NCI-H1436 treated with DMSO at 0.1 percent for 48 hours (cell line): ENCODE results near the gene MCL1.
"Not testable (repeated sequence)": the region's sequence is repeated elsewhere in the genome, so short reads cannot be mapped to it uniquely, and the experiment has no call there.

Source experiments
- DNase-seq: peaks from one replicate; lab custom pipeline; 2025; lab: John Stamatoyannopoulos, UW

The MCL1 gene

DNA sequence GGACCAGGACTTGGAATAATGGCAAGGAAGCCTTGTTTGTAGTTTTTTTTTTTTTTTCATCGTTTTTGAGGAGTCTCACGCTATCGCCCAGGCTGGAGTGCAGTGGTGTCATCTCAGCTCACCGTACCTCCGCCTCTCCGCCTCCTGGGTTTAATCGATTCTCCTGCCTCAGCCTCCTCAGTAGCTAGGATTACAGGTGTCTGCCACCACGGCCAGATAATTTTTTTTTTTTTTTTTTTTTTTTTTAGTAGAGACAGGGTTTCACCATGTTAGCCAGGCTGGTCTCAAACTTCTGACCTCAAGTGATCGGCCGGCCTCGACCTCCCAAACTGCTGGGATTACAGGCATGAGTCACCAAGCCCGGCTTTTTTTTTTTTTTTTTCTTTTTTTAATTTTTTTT, 23.0 kb upstream of the MCL1 start:
- DNase-seq: not testable (repeated sequence)

DNA sequence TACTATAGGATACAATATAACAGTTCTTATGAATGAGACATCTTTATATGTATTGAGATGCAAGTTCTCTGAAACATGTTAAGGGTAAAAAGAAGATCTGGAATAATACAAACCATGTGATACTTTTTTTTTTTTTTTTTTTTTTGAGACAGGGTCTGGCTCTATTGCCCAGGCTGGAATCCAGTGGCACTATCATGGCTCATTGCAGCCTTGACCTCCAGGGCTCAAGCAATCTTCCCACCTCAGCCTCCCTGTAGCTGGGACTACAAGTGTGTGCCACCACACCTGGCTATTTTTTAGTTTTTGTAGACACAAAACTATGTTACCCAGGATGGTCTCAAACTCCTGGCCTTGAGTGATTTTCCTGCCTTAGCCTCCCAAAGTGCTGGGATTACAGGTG, 22.1 kb upstream of the MCL1 start:
- DNase-seq: no peak

DNA sequence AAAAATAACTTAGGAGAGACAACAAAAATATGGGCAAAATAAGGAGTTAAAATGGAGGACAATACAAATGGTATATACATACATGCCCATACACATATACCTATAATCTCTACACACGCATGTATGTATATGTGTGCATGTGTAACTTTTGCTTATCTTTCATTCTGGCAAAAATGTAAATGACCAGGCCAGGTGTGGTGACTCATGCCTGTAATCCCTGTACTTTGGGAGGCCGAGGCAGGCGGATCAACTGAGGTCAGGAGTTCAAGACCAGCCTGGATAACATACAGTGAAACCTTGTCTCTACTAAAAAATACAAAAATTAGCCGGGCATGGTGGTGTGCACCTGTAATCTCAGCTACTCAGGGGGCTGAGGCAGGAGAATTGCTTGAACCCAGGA, 18.9 kb upstream of the MCL1 start:
- DNase-seq: not testable (repeated sequence)

DNA sequence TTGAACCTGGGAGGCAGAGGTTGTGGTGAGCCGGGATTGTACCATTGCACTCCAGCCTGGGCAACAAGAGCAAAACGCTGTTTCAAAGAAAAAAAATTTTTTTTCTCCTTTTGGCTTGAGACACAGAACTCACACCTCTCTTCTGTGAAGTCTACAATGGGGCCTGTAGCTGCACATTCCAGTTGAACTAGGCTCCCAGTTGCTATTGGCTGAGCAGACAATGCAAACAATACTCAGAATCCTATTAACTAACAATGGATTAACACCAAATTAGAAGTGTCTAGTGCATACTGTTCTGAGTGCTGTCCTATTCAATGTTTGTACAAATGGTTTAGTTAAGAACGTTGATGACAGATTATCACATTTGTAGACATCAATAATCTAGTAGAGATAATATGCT, 17.6 kb upstream of the MCL1 start:
- DNase-seq: no peak

DNA sequence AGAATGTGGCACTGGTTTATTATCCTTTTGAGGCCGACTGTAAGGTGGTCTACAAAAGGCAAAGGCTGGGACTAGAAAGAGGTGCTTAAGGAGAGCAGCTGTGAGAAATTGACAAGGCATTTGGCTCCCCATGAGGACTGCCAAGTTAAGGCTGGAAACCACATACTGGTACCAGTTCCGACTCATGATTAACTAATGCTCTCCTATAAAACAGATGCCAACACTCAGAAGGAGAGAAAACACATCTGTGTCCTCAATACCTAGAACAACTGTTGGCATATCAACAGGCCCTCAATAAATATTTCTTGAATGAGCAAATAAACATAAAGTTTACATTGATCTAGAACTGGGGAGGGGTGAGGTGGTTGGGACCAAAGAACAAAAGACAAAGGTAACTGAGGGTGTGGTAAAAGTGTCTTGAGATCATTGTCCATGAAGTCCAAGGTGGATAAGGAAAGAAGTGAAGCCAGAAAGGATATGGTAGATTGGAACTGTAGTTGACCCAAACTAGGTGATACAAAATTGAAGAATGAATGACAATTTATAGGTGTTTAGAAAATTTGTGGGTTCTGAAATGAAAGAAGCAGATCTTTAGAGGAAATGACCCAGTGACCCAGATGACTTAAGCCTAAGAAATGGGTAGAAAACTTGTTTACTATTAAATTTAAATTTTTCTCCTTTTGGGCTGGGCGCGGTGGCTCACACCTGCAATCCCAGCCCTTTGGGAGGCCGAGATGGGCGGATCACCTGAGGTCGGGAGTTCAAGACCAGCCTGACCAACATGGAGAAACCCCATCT, 16.9 kb upstream of the MCL1 start:
- DNase-seq: no peak

DNA sequence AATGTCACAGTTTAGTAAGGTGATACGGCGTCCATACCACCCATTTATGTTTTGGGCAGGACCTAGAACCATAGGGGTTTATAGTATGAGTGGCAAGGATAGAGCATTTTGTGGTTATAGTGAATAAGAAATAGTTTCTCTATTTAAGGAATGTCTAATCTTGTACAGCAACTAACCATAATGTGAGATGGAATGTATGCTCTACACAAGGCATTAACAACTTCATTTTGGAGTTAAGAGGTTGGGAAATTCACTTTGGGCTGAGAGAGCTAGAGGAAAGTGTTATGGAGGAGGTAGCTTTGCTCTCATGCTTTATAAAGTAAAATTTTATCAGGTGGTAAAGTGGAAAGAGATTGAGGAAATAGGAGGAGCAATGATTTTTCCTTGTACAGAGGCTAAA, 3.0 kb upstream of the MCL1 start:
- no peak for DNase-seq

DNA sequence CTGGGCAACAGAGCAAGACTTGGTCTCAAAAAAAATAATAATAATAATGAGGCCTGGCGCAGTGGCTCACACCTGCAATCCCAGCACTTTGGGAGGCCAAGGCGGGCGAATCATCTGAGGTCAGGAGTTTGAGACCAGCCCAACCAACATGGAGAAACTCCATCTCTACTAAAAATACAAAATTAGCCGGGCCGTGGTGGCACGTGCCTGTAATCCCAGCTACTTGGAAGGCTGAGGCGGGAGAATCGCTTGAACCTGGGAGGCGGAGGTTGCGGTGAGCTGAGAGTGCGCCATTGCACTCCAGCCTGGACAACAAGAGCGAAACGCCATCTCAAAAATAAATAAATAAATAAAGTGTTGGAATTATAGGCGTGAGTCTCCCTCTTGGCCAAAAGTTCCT, 2.6 kb upstream of the MCL1 start:
- not testable (repeated sequence) for DNase-seq

DNA sequence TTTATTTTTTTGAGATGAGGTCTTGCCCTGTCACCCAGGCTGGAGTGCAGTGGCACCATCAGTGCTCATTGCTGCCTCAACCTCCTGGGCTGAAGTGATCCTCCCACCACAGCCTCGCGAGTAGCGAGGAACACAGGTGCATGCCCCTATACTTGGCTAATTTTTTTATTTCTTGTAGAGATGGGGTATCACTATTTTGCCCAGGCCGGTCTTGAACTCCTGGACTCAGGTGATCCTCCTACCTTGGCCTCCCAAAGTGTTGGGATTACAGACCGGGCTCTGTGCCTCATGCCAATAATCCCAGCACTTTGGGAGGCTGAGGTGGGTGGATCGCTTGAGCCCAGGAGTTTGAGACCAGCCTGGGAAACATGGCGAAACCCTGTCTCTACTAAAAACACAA, 2.0 kb upstream of the MCL1 start:
- not testable (repeated sequence) for DNase-seq

DNA sequence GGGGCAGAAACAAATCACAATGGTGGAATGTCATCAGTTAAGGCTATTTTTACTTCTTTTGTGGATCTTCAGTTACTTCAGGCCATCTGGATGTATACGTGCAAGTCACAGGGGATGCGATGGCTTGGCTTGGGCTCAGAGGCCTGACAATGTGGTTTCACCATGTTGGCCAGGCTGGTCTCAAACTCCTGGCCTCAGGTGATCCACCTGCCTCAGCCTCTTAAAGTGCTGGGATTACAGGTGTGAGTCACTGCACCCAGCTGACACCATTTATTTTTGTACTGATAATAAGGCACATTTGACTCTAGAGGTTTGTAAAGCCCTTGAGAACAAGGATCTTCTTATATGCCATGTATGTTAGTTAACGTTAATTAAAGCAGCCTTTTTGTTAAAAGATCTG, 1.6 kb upstream of the MCL1 start:
- not testable (repeated sequence) for DNase-seq

DNA sequence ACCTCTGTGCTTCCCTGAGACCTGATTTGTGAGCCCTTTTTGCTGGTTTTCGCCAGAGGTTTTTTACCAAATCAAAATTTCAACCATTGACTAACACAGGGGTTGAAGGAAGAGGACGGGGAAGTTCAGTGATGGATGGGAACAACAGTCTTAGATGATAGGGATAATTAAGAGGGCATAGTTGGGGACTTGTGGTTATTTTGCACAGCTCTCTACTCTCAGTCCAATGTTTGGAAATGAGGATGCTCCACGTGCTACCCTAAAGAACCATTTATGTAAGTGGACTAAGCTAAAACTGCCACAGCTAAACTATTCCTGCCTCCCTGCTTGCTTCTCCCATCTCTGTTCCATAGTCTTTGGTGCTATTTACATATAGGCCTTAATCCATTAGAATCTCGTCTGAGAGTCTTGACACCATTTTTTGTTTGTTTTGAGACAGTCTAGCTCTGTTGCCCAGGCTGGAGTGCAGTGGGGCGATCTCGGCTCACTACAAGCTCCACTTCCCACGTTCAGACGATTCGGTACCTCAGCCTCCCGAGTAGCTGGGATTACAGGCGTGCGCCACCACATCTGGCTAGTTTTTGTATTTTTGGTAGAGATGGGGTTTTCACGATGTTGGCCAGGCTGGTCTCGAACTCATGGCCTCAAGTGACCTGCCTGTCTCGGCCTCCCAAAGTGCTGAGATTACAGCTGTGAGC, 684 bp upstream of the MCL1 start:
- DNase-seq: no peak

DNA sequence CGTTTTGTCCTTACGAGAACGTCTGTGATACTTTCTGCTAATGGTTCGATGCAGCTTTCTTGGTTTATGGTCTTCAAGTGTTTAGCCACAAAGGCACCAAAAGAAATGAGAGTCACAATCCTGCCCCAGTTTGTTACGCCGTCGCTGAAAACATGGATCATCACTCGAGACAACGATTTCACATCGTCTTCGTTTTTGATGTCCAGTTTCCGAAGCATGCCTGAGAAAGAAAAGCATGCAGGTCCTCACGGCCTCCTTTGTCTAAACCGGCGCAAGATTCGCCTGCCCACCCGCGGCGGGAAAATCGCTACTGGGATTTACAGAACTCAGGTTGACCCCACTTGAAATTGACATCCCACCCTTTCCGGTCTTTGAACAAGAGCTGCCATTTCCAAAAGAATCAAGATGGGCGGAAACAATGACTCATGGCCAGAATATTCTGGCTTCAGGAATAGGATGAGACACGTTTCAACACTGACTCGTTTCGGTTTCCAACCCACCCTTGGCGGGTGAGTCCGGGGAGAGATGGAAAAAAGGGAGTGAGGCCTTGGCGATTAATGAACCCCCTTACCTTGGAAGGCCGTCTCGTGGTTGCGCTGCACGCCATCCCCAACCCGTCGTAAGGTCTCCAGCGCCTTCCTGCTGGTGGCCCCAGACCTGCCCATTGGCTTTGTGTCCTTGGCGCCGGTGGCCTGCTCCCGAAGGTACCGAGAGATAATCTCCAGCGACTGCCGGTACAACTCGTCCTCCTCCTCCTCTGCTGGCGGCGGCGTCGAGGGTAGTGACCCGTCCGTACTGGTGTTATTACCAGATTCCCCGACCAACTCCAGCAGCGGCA, 919 bp downstream of the MCL1 start:
- DNase-seq: no peak

DNA sequence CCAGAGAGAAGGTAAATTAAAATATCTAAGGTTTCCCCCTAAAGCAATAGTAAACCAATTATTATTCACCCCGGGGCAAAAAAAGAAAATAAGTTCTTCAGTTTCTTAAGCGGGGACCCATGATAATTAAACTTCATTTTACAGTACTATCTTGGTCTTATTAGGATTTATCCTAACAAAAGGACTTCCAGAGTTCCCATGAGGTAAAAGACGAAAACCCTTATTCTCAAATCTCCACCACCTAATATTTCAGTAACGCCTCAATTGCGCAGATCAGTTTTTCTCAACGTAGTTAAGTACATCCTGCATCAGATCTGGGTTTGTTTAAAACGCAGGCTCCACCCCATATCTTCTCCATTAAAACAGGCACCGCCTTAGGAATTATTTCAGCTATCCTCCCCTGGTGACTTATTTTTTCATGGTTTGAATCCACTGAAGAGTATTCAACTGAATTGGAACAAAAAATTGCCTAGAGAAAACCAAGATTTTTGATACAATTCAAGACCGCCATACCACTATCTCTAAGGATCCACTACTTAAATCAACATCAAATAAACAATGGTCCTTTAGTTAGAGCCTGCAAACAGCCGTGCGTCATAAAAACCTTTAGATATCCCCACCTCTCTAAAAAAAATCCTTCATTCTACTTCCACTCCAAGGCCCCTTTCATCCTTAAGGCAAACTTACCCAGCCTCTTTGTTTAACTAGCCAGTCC, 1.7 kb downstream of the MCL1 start:
- DNase-seq: no peak

DNA sequence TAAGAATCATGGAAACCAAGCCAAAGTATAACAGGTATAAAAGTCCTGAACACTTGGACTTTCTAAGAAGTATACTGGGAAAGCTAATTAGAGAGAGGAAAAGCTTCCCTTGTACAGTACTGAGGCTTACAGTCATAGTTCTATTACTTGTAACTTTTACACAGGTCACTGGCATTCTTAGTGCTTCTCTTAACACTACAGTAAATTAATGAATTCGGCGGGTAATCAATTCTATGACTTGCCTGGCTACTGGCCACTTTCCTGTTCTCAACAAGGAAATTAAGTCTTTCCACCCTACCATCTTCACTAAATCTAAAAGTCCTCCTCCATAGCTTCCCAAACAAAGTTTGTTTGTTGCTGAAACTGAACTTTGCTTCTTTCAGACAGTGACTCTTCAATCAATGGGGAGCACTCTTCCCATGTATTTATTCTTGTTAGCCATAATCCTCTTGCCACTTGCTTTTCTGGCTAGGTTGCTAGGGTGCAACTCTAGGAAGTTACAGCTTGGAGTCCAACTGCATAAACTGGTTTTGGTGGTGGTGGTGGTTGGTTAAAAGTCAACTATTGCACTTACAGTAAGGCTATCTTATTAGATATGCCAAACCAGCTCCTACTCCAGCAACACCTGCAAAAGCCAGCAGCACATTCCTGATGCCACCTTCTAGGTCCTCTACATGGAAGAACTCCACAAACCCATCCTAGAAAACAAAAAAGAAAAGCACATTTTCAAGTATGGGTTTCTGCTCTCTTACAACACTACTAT, 2.4 kb downstream of the MCL1 start:
- DNase-seq: no peak

DNA sequence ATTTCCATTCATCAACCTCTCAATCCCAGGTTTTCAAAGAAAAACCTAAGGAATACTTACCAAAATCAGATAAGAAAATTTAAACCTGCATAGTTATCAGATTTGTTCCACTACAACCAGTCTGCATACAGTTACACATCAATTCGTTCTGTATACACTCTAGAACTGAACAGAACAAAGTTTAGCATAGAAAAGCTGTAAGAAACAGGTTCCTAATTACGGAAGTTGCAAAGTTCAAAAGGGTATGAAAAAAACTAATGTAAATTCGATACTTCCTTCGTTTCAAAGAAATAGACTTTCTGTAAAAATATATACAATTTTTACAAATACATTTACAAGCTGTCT, 3.1 kb downstream of the MCL1 start:
- DNase-seq: no peak

DNA sequence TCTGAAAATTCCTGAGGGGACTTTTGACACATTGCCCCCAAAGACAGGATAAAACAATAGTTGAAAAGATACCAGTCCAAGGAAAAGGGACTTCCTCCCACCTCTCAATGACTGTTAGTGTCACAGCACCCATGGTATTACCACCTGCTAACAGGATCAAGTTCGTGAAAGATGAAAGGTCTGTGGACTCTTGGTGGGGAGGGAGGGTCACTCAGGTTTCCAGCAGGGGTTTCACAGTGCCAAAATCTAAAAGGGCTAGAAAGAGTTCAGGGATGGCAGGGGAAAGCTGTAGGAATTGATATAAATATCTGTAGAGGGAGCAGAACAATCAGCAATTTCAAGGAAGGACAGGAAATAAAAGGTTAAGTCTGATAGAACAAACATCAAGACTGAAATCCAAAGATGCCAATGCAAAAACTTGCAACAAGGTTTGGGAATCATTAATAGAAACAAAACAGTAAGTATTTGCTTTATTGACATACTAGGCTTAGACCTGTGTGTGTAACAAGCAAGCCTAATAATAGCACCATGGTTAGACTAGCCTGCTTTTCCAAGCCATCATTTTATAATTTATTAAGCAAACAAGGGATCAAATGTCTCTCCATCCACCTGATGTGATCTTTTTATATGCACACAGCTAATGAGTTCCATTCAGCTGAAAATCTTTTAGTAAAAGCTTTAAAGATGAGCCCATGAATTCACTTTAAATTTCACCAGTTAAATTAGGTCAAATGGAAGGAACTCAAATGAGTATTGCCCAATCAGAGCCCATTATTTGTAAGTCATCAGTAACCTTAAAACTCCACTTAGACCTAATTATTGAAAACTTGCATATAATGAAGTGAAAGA, 3.7 kb downstream of the MCL1 start:
- no peak for DNase-seq

DNA sequence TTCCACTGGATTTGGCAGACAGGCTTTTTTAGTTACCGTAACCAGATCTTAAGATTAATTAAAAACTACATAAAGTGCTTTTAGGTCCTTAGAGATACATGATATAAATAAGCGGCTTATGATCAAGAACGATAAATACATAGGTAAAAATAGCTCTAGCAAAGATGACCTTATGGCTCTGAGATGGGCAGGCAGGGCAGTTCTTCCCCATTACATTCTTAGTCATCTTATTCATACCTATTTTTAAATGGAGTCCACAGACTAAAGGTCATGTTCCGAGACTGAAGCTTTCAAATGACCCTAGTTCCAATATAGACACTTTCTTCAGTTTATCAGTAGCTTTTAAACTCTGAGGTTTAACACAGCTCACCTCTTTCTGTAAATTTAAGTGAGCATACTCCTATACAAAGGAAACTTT, 4.3 kb downstream of the MCL1 start:
- no peak for DNase-seq

DNA sequence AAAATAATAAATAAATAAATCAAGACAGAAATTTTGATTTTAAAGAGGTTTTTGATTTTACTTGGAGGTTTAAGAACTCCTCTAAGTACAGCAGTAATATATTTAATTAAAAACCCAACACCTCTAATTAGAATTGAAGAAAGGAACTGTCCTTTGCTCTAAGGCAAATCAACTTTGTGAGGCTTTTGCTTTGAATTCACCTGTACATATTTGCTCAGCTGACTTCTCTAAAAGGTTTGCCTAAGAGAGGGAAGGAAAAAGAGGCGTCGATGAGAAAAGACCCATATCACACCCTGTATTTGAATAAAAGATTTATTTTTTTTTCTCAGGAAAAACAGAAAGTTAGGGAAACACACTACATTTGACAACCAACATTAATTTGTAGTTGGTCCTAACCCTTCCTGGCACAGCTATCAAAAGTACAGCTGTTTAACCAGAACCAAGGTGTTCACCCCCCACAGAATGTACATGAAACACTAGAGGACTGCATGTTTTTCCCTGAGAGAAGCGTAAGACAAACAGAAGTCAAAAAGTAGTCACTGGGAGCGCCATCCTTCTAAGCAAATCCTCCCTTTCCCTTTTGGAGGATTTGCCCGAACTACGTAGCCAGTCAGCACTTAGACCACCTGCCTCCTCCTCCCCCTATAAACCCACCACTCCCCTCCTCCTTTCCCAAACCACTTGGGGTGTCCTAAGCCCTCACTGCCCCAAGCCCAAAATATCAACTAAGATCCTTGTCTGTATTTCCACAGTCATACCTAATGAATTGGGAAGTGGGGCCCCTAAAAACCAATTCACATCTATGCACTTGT, 4.9 kb downstream of the MCL1 start:
- DNase-seq: no peak

DNA sequence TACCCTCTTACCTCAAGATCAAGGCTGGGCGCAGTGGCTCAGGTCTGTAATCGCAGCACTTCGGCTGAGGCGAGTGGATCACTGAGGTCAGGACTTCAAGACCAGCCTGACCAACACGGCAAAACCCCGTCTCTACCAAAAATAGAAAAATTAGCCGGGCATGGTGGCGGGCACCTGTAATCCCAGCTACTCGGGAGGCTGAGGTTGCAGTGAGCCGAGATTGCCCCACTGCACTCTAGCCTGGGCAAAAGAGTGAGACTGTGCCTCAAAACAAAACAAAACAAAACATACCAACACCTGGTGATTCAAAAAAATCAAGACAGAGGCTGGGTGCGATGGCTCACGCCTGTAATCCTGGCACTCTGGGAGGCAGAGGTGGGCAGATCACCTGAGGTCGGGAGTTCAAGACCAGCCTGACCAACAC, 5.8 kb downstream of the MCL1 start:
- DNase-seq: not testable (repeated sequence)

DNA sequence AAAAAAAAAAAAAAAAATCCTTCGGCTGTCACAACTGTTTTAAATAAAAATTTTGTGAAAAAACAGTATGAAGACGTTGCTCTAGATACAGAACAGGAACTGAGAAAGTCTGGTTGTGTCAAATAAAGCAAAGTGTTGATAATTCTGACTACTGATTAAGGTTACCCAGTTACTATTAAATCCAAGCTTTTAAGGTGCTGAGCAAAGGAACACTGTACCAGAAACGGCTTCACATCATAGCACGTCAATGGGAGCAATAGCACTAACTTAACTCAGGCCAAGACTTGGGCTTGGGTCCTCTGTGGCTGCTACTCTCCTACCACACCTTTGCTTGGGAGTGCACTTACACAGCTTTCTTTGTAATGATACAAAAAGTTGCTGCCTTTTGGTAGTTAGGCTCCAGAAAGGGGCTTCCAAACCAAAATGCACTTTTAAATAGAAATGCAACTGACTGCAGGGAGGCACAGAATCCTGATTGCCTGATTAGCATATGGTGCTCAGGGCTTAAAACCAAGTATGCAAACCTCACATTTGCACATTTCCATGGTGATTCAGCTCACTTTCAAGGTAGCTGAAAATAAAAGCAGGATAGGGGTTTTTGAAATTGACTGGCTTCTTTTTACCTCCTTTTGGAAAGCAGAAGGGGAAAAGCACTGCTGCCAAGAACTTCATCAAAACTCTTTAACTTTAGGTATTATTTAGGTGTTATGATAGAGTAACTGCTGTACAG, 6.3 kb downstream of the MCL1 start:
- DNase-seq: no peak
